GM18951 (cell line): Measurements from ENCODE around the gene CACNG1.
"Not testable (repeated sequence)": the region's sequence is repeated elsewhere in the genome, so short reads cannot be mapped to it uniquely, and the experiment has no call there.

ENCODE experiments used
- POLR2A ChIP-seq: IDR thresholded peaks from 4 replicates; pipeline ENCODE4 v1.6.1; 2011; ENCODE audit warnings: mild to moderate bottlenecking; ENCODE audit not compliant: insufficient read length, insufficient read depth; ENCODE audit errors: extremely low read depth
- in situ Hi-C: fragments of 300-500 bp; cut with MboI; formaldehyde crosslinking; loops from one replicate; pipeline ENCODE4 v1.12.0; 2022; ENCODE audit warnings: low sequenced_read_pairs, mixed read lengths, inconsistent platforms; ENCODE audit not compliant: unreplicated experiment

The CACNG1 gene

GRCh38 chr17:67033613-67034012 lies 10.7 kb upstream of the CACNG1 start:
- no peak for TF ChIP-seq POLR2A
- in situ Hi-C loops = no loop called here

GRCh38 chr17:67035131-67036083 lies 8.9 kb upstream of the CACNG1 start:
- in situ Hi-C loops = no loop called here
- no peak for TF ChIP-seq POLR2A

GRCh38 chr17:67038861-67039365 lies 5.4 kb upstream of the CACNG1 start:
- TF ChIP-seq POLR2A = no peak
- in situ Hi-C loops = no loop called here

- no peak for TF ChIP-seq POLR2A
- in situ Hi-C loops = no loop called here
Observed at GRCh38 chr17:67040652-67041051, 3.7 kb upstream of the CACNG1 start.

GRCh38 chr17:67041119-67041518 lies 3.2 kb upstream of the CACNG1 start:
- in situ Hi-C loops = not testable (repeated sequence)

GRCh38 chr17:67041531-67041930 lies 2.8 kb upstream of the CACNG1 start:
- in situ Hi-C loops = no loop called here

GRCh38 chr17:67041941-67042899 lies 2.1 kb upstream of the CACNG1 start:
- in situ Hi-C loops = no loop called here

More at GRCh38 chr17:67041531-67041930, 2.8 kb upstream of the CACNG1 start:
- TF ChIP-seq POLR2A = no peak

GRCh38 chr17:67043283-67043682 lies 1.1 kb upstream of the CACNG1 start:
- in situ Hi-C loops = no loop called here
- TF ChIP-seq POLR2A = no peak

More at GRCh38 chr17:67041941-67042899, 2.1 kb upstream of the CACNG1 start:
- TF ChIP-seq POLR2A = no peak

- in situ Hi-C loops = no loop called here
- TF ChIP-seq POLR2A = no peak
Observed at GRCh38 chr17:67044940-67045339, 586 bp downstream of the CACNG1 start.

GRCh38 chr17:67046398-67046797 lies 2.0 kb downstream of the CACNG1 start:
- in situ Hi-C loops = no loop called here
- TF ChIP-seq POLR2A = no peak

GRCh38 chr17:67047382-67047781 lies 3.0 kb downstream of the CACNG1 start:
- no peak for TF ChIP-seq POLR2A
- in situ Hi-C loops = no loop called here

- TF ChIP-seq POLR2A = no peak
Observed at GRCh38 chr17:67049025-67049739, 4.8 kb downstream of the CACNG1 start.

More at GRCh38 chr17:67049025-67049739, 4.8 kb downstream of the CACNG1 start:
- in situ Hi-C loops = no loop called here
